WERI-Rb-1 (cell line): ENCODE measurements around the gene FLG2.
"Not testable (repeated sequence)": the region's sequence is repeated elsewhere in the genome, so short reads cannot be mapped to it uniquely, and the experiment has no call there.

Experiments used
- DNase-seq: peaks from one replicate; pipeline ENCODE4 v3.0.0-alpha.2; 2020
- H3K27ac ChIP-seq: fragments of 250-450 bp; sonication (Bioruptor Pico); 2 replicates; pipeline ENCODE4 v1.5.1; 2020; ENCODE audit warnings: mild to moderate bottlenecking, moderate library complexity
- H3K27me3 ChIP-seq: fragments of 250-450 bp; sonication (Bioruptor Pico); 2 replicates; pipeline ENCODE4 v1.5.1; 2021; ENCODE audit warnings: mild to moderate bottlenecking, low read depth, moderate library complexity; ENCODE audit not compliant: insufficient read depth, severe bottlenecking
- H3K36me3 ChIP-seq: fragments of 250-450 bp; sonication (Bioruptor Pico); 2 replicates; pipeline ENCODE4 v1.5.1; 2020; ENCODE audit warnings: mild to moderate bottlenecking, moderate library complexity
- H3K4me3 ChIP-seq: 2 replicates; pipeline ENCODE4 v1.5.1; 2011; ENCODE audit warnings: low read depth, mild to moderate bottlenecking, control low read depth, low read length
- H3K9me3 ChIP-seq: fragments of 250-450 bp; sonication (Bioruptor Pico); 2 replicates; pipeline ENCODE4 v1.5.1; 2021; ENCODE audit warnings: mild to moderate bottlenecking, moderate library complexity; ENCODE audit not compliant: severe bottlenecking
- TF ChIP-seq, protein P1 (sequence below): IDR thresholded peaks from 2 replicates; pipeline ENCODE4 v1.5.1; 2011; ENCODE audit warnings: low read depth, mild to moderate bottlenecking, control low read depth, inconsistent platforms, low read length

FLG2 gene

GRCh38 chr1:152343006-152343405, 16.8 kb downstream of the FLG2 start:
- Histone ChIP-seq H3K36me3 (no peaks in the 10 kb centered on the region), H3K27me3 (peaks cover 61% of the 10 kb centered on the region), H3K27ac (no peak overlapping the region), H3K9me3 (no peaks in the 10 kb centered on the region), H3K4me3 (no peak overlapping the region)
- DNase-seq = no peak
- TF ChIP-seq, protein P1, sequence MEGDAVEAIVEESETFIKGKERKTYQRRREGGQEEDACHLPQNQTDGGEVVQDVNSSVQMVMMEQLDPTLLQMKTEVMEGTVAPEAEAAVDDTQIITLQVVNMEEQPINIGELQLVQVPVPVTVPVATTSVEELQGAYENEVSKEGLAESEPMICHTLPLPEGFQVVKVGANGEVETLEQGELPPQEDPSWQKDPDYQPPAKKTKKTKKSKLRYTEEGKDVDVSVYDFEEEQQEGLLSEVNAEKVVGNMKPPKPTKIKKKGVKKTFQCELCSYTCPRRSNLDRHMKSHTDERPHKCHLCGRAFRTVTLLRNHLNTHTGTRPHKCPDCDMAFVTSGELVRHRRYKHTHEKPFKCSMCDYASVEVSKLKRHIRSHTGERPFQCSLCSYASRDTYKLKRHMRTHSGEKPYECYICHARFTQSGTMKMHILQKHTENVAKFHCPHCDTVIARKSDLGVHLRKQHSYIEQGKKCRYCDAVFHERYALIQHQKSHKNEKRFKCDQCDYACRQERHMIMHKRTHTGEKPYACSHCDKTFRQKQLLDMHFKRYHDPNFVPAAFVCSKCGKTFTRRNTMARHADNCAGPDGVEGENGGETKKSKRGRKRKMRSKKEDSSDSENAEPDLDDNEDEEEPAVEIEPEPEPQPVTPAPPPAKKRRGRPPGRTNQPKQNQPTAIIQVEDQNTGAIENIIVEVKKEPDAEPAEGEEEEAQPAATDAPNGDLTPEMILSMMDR = no peak

- H3K36me3 ChIP-seq = no peaks in the 10 kb centered on the region
- no peaks in the 10 kb centered on the region for H3K9me3 ChIP-seq
- H3K4me3 ChIP-seq = no peak overlapping the region
- DNase-seq = no peak
- no peak overlapping the region for H3K27ac ChIP-seq
- H3K27me3 ChIP-seq = peaks cover 63% of the 10 kb centered on the region
- TF ChIP-seq, protein P1 = no peak
Measured at GRCh38 chr1:152335399-152335798, 24.4 kb downstream of the FLG2 start.

GRCh38 chr1:152328801-152329391, 30.9 kb downstream of the FLG2 start:
- Histone ChIP-seq H3K27me3 (peaks cover 70% of the 10 kb centered on the region), H3K4me3 (no peak overlapping the region), H3K27ac (no peak overlapping the region), H3K9me3 (no peaks in the 10 kb centered on the region), H3K36me3 (no peaks in the 10 kb centered on the region)
- TF ChIP-seq, protein P1 = no peak
- DNase-seq = no peak

DNA sequence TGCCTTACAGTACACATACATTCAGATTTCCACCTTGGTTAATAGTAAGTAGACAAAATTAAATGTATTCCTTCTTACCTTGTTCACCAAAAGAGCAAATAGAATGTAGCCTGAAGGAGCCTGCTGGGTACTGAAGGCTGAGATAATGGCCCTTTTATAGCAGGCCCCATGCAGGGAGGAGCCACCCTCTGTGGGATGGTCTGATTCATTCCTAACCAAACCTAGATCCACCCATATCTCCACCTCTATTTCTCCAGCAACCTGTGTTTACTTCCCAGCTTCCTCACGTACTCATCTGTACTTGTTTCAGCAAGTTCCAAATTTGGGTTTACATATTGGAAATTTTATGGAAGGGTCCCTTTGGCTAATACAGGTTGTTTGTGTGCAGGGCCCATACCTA, 34.7 kb downstream of the FLG2 start, which contains the start of gene FLG:
Gene FLG (minus strand): TSS at position 129 of the 400 bp plus-strand sequence. CDS start 9,783 bp downstream, outside the sequence.
- H3K9me3 ChIP-seq = no peaks in the 10 kb centered on the region

GRCh38 chr1:152313970-152314369, 45.8 kb downstream of the FLG2 start:
- Histone ChIP-seq H3K4me3 (no peak overlapping the region), H3K36me3 (no peaks in the 10 kb centered on the region), H3K27me3 (peaks cover 69% of the 10 kb centered on the region), H3K9me3 (peaks cover 12% of the 10 kb centered on the region), H3K27ac (no peak overlapping the region)
- TF ChIP-seq, protein P1 = no peak
- no peak for DNase-seq

More for the DNA sequence above, 34.7 kb downstream of the FLG2 start, which contains the start of gene FLG:
- Histone ChIP-seq H3K27me3 (peaks cover 50% of the 10 kb centered on the region), H3K27ac (no peak within 1 kb of the TSS), H3K4me3 (no peak within 1 kb of the TSS), H3K36me3 (no peaks in the 10 kb centered on the region)
- TF ChIP-seq, protein P1 = no peak
- DNase-seq = no peak

DNA sequence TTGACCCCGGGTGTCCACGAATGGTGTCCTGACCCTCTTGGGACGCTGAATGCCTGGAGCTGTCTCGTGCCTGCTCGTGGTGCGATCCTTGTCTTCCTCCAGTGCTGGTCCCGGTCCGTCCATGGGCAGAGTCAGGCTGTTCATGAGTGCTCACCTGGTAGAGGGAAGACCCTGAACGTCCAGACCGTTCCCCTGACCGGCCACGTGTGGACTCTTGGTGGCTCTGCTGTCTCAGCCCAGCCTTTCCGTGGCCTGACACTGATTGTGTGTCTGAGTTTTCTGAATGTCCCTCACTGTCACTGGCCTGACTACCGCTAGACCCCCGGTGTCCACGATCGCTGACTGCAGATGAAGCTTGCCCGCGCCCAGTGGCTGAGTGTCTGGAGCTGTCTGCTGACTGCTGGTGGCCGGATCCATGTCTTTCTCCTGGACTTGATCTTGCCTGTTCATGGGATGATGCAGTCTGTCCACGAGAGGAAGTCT, 46.4 kb downstream of the FLG2 start:
- H3K27ac ChIP-seq = no peak overlapping the region
- TF ChIP-seq, protein P1 = no peak
- DNase-seq = no peak
- no peak overlapping the region for H3K4me3 ChIP-seq
- no peaks in the 10 kb centered on the region for H3K36me3 ChIP-seq
- peaks cover 14% of the 10 kb centered on the region for H3K9me3 ChIP-seq
- H3K27me3 ChIP-seq = peaks cover 67% of the 10 kb centered on the region

- not testable (repeated sequence) for H3K27ac ChIP-seq, DNase-seq, H3K36me3 ChIP-seq, H3K4me3 ChIP-seq
- H3K9me3 ChIP-seq = peaks cover 19% of the 10 kb centered on the region
- H3K27me3 ChIP-seq = peaks cover 64% of the 10 kb centered on the region
Measured at GRCh38 chr1:152312169-152312568, 47.6 kb downstream of the FLG2 start.
